ENCODE results near the gene MAMDC2. TPM values are rescaled to one million over a fixed set of nuclear protein-coding genes. Genes with fewer than 3 reads are reported as not detected.

MAMDC2 gene
- total RNA-seq, 3 donors from 2014 or later (not counting 1 experiment from before 2014, with no cell fraction given): 0.10 to 0.32 TPM; not detected in 1

GRCh38 chr9:69997524-69997923 lies 46.1 kb upstream of the MAMDC2 start:
- ATAC-seq (no peak), DNase-seq (no peak)
- Mint-ChIP-seq H3K9me3 (peaks cover 0 to 3% of the 10 kb centered on the region in 2 donors), H3K4me3 (no peak overlapping the region), H3K4me1 (no peaks in the 10 kb centered on the region), H3K36me3 (no peaks in the 10 kb centered on the region), H3K27ac (no peak overlapping the region), H3K27me3 (ENCODE audit: low read depth in 2 of 2) (peaks cover 0 to 7% of the 10 kb centered on the region in 2 donors)
- Histone ChIP-seq H3K4me1 (ENCODE audit: control insufficient read depth, insufficient read depth, low read length) (no peaks in the 10 kb centered on the region), H3K36me3 (ENCODE audit: control insufficient read depth, insufficient read depth, low read length) (no peaks in the 10 kb centered on the region), H3K27ac (ENCODE audit: low read length) (no peak overlapping the region), H3K9me3 (ENCODE audit: control insufficient read depth, insufficient read depth, low read length) (no peaks in the 10 kb centered on the region), H3K27me3 (ENCODE audit: control insufficient read depth, insufficient read depth, low read length) (no peaks in the 10 kb centered on the region), H3K4me3 (ENCODE audit: low read length) (no peak overlapping the region)
- TF ChIP-seq CTCF (IDR thresholded peaks at IDR 0.05): no peak
- intact Hi-C loops (cut with micrococcal nuclease): no loop called here
- WGBS (ENCODE audit: insufficient coverage): 100% methylated on average over 1 of the region's 2 CpGs

- no peak for ATAC-seq
- Mint-ChIP-seq H3K9me3 (no peaks in the 10 kb centered on the region), H3K36me3 (no peaks in the 10 kb centered on the region), H3K27me3 (ENCODE audit: low read depth in 2 of 2) (peaks cover 0 to 17% of the 10 kb centered on the region in 2 donors), H3K4me3 (no peak overlapping the region), H3K27ac (no peak overlapping the region), H3K4me1 (no peaks in the 10 kb centered on the region)
- no peak for TF ChIP-seq CTCF (IDR thresholded peaks at IDR 0.05)
- Histone ChIP-seq H3K4me1 (ENCODE audit: control insufficient read depth, insufficient read depth, low read length) (no peaks in the 10 kb centered on the region), H3K9me3 (ENCODE audit: control insufficient read depth, insufficient read depth, low read length) (no peaks in the 10 kb centered on the region), H3K4me3 (ENCODE audit: low read length) (no peak overlapping the region), H3K36me3 (ENCODE audit: control insufficient read depth, insufficient read depth, low read length) (no peaks in the 10 kb centered on the region), H3K27me3 (ENCODE audit: control insufficient read depth, insufficient read depth, low read length) (no peaks in the 10 kb centered on the region), H3K27ac (ENCODE audit: low read length) (no peak overlapping the region)
- 78% methylated on average over 1 of the region's 1 CpG for WGBS (ENCODE audit: insufficient coverage)
- DNase-seq: no peak
- intact Hi-C loops (cut with micrococcal nuclease): no loop called here
Observed at GRCh38 chr9:69999315-69999714, 44.3 kb upstream of the MAMDC2 start.

GRCh38 chr9:70000469-70000868 lies 43.2 kb upstream of the MAMDC2 start:
- no peak for TF ChIP-seq CTCF (IDR thresholded peaks at IDR 0.05)
- Histone ChIP-seq H3K27ac (ENCODE audit: low read length) (no peak overlapping the region), H3K4me1 (ENCODE audit: control insufficient read depth, insufficient read depth, low read length) (no peaks in the 10 kb centered on the region), H3K9me3 (ENCODE audit: control insufficient read depth, insufficient read depth, low read length) (no peaks in the 10 kb centered on the region), H3K4me3 (ENCODE audit: low read length) (no peak overlapping the region), H3K36me3 (ENCODE audit: control insufficient read depth, insufficient read depth, low read length) (no peaks in the 10 kb centered on the region), H3K27me3 (ENCODE audit: control insufficient read depth, insufficient read depth, low read length) (no peaks in the 10 kb centered on the region)
- H3K36me3 Mint-ChIP-seq: no peaks in the 10 kb centered on the region
- H3K27ac Mint-ChIP-seq: no peak overlapping the region
- H3K4me3 Mint-ChIP-seq: no peak overlapping the region
- H3K9me3 Mint-ChIP-seq: no peaks in the 10 kb centered on the region
- no peak for ATAC-seq
- intact Hi-C loops (cut with micrococcal nuclease): loop anchor here (10.0 kb wide), 1 partner anchor 54 kb away; no protein-coding TSS in a partner anchor
- peaks cover 1 to 18% of the 10 kb centered on the region in 2 donors for H3K27me3 Mint-ChIP-seq (ENCODE audit: low read depth in 2 of 2)
- H3K4me1 Mint-ChIP-seq: no peaks in the 10 kb centered on the region
- no peak for DNase-seq
- 89% methylated on average over 3 of the region's 3 CpGs for WGBS (ENCODE audit: insufficient coverage)

All from natural killer cell (primary cell).